Right forelimb (tissue), 1 donor: ENCODE results near the gene CDCA4.
"Not testable (repeated sequence)": the region's sequence is repeated elsewhere in the genome, so short reads cannot be mapped to it uniquely, and the experiment has no call there.

Source experiments
- DNase-seq: peaks from one replicate; pipeline ENCODE4 v3.0.0-alpha.2; 2018

CDCA4 gene

DNA sequence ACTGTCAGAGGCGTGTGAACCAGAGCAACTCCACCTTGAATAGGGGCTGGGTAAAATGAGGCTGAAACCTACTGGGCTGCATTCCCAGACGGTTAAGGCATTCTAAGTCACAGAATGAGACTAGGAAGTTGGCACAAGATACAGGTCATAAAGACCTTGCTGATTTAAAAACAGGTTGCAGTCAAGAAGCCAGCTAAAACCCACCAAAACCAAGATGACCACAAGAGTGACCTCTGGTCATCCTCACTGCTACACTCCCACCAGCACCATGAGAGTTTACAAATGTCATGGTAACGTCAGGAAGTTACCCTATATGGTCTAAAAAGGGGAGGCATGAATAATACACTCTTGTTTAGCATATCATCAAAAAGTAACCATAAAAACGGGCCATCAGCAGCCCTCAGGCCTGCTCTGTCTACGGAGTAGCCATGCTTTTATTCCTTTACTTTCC, 11.6 kb upstream of the CDCA4 start:
- DNase-seq: not testable (repeated sequence)

DNA sequence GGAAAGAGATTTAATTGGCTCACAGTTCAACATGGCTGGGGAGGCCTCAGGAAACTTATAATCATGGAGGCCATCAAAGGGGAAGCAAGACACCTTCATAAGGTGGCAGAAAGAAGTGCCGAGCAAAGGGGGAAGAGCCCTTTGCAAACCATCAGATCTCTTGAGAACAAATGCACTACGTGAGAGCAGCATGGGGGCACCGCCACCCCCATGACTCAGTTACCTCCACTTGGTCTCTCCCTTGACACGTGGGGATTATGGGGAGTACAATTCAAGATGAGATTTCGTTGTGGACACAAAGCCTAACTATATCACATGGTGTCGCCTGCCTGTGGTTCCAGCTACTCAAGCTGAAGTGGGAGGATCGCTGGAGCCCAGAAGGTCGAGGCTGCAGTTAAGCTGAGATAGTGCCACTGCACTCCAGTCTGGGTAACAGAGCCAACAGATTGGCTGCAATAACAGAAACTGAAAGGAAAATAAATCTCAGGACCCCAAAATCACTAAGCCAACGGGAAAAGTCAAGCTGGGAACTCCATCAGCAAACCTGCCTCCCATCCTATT, 10.0 kb upstream of the CDCA4 start:
- DNase-seq: peak; percentile 22

DNA sequence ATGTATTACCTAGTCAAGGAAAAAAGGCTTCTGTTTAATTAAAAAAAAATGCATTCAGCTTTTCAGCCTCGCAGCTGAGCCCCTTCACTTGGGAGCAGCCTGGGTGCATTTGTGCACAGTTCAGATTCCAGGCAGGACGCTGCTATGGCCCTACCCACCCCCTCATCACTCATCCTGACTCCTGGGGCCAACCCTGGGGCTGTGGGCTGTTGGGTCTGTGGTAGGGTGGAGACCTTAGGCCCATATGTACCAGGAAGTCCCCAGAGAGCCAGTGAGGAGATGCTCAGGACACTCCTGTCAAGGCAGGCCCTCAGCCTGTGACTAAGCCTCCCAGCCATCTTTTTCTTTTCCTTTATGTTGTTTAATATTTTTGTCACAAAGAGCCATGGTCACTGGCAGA, 9.3 kb upstream of the CDCA4 start:
- DNase-seq: peak; percentile 12

DNA sequence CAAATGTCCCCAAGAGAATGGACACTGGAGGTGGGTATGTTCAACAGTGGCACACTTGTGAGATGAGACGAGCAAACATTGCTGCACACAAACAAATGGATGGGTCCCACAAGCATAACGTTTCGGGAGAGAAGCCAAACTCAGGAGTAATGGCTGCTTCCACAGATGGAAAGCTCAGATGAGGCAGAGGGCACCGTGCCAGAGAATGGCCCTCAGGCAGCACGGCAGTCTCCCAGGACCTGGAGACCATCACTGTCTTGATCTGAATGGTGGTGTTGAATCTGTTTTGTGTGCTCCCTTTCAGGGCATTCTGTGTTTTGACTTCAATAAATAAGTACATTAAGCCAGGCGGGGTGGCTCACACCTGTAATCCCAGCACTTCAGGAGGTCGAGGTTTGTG, 8.5 kb upstream of the CDCA4 start:
- no peak for DNase-seq

DNA sequence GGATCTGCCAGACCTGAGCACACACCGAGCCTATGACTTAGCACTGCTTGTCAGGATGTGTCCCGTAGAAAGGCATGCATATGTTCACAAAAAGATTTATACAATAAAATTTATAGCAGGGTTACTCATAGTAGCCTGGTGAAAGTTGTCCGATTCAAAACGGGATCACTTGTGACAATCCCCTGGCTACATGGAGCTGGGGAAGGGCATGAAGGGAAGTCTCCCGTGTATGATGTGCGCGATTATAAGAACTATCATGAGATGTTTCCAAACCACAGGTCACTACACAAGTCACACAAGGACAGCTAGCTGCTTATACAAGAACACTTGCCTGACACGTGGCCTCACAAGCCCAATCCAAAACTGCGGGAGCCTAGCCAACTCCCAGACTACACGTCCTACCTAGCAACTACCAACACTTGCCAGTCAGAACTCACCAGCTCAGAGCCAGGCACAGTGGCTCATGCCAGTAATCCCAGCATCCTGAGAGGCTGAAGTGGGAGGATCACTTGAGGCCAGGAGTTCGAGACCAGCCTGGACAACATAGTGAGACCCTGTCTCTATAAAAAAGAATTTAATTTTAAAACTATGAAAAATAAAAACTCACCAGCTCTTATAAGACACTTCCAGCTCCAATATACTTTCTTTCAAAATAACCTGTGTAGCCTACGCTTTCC, 7.5 kb upstream of the CDCA4 start:
- DNase-seq: peak; percentile 29

DNA sequence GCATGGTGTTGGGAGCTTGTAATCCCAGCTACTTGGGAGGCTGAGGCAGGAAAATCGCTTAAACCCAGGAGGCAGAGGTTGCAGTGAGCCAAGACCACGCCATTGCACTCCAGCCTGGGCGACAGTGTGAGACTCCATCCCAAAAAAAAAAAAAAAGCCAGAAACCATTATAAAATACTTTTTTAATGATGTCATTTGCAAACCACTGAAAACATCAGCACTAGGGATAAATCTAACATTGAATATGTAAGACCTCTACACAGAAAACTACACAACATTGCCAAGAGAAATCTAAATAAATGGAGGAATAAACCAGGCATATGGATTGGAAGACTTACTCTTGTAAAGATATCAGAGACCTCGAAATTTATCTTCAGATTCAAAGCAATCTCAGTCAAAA, 6.8 kb upstream of the CDCA4 start:
- DNase-seq: not testable (repeated sequence)

DNA sequence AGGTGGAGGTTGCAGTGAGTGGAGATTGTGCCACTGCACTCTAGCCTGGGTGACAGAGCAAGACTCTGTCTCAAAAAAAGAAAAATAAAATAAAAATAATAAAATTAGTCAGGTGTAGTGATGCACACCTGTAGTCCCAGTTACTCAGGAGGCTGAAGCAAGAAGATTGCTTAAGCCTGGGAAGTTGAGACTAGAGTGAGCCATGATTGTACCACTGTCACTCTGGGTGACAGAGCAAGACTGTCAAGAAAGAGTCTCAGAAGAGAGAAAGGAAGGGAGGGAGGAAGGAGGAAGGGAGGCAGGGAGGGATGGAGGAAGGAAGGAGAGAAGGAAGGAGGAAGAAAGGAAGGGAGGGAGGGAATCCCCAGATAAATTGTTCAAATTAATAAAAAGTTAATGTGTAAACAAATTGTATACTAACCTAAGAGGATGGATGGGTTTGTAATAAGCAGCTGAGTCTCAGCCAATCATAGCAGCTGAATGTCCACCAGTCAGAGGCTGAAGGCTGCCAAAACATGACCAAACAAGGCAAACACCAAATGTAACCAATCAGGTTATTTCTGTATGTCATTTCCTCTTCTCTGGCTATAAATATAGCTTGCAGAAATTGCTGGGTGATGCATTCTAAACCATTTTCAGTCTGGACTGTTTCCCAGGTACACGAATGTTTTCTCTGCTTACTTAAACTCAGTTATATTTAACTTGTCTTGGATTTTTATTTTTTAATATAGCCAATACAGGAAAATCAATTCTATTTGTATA, 6.1 kb upstream of the CDCA4 start:
- DNase-seq: peak; percentile 38

DNA sequence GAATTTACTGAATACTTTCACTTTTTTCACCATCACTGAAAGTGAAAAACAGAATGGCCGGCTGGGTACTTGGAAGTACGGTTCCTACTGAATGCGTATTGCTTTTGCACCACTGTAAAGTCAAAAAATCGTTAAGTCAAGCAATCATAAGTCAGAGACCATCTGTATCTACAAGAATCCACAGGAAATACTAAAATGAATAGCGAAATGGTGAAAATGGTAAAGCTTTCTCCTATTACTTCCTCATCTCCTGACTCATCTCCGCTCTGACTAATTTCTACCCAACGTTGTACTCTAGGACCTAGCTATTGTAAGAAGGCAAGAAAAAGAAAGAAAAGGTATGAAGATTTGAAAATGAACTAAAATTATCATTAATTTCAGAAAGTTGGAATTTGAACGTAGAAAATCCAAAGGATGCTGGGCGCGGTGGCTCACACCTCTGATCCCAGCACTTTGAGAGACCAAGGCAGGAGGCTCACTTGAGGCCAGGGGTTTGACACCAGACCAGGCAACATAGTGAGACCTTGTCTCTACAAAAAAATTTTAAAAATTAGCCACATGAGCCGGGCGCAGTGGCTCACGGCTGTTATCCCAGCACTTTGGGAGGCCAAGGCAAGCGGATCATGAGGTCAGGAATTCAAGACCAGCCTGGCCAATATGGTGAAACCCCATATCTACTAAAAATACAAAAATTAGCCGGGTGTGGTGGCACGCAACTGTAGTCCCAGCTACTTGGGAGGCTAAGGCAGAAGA, 5.3 kb upstream of the CDCA4 start:
- no peak for DNase-seq

DNA sequence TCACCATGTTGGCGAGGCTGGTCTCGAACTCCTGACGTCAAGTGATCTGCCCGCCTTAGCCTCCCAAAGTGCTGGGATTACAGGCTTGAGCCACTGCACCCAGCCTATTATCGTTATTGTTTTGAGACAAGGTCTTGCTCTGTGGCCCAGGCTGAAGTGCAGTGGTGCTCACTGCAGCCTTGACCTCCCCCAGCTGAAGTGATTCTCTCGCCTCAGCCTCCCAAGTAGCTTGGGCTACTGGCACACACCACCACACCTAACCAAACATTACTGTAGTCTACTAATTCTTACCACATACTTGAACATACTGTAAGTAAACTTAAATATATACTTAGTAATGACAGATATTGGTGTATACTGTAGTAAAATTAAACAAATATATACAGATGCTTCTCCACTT, 4.5 kb upstream of the CDCA4 start:
- DNase-seq: no peak

DNA sequence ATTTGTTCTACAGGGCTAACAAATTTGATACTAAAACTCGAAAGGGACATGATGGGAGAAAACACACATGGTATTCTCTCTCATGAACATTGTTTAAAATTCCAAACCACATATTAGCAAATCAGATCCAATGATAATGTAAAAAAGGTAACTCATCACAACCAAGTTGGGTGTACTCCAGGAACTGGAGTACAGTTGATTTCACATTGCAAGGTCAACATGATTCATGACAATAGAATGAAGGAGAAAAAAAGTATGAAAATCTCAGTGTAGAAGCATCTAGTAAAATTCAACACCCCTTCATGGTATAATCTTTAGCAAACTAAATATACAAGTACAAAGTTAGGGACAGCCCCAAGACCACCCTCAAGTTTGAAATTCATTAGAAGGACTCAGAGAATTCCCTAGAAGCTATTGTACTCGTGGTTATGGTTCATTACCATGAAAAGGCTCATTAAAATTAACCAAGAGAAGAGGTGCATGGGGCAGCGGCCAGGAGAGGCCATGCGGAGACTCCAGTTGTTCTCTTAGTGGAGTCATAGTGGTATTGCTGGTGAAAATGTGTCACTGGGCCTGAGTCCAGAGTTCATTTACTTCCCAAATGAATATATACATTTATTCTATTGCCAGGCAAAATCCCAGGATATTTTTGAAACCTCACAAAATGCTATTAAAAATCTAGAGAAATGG, 3.1 kb upstream of the CDCA4 start:
- DNase-seq: peak; percentile 15

DNA sequence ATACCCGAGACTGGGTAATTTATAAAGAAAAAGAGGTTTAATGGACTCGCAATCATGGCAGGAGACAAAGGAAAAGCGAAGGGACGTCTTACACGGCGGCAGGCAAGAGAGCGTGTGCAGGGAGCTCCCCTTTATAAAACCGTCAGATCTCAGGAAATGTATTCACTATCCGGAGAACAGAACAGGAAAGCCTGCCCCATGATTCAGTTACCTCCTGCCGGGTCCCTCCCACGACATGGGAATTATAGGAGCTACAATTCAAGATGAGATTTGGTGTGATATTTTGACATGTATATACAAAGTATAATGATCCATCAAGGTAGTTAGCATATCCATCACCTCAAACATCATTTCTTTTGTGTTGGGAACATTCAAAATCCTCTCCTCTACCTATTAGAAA, 2.3 kb upstream of the CDCA4 start:
- DNase-seq: no peak

DNA sequence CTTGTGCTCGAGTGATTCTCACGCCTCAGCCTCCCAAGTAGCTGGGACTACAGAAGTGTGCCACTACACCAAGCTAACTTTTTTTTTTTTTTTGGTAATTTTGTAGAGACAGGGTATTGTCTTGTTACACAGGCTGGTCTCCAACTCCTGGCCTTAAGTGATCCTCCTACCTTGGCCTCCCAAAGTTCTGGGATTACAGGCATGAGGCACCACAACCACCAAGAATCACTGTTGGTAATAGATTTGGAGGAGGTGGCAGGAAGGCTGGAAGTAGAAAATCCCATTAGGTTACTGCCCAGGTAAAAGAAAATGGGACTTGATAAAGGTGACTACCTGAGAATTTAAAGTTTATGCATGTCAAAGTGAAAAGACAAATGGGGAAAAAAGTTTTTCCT, 1.4 kb upstream of the CDCA4 start:
- no peak for DNase-seq

DNA sequence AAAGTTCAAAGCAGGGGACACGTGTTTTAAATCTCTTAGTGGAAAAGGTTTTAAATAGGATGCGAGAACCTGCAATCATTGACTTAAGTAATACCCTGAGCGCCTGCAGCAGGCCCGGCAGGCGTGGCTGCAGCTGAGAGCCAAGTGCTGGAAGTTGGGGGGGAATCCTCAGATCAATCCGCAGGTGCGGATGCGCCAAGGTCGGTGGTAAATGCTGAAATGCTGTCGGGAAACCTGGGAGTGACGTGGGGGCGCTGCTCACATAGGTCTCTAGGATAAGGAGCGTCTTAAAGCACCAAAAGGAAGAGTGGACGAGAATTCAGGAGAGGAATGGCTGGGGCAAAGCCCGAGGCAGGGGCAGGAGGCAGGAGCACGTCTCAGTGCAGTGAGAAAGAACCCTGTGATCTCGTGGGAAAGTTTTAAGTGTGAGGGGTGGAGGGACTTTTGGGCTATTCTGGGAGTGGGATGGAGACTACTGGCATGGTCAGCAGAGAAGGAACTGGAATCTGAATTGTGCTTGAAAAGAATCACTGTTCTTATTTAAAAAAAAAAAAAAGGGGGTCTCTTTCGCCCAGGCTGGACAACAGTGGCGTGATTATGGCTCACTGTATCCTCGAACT, 883 bp upstream of the CDCA4 start:
- no peak for DNase-seq

DNA sequence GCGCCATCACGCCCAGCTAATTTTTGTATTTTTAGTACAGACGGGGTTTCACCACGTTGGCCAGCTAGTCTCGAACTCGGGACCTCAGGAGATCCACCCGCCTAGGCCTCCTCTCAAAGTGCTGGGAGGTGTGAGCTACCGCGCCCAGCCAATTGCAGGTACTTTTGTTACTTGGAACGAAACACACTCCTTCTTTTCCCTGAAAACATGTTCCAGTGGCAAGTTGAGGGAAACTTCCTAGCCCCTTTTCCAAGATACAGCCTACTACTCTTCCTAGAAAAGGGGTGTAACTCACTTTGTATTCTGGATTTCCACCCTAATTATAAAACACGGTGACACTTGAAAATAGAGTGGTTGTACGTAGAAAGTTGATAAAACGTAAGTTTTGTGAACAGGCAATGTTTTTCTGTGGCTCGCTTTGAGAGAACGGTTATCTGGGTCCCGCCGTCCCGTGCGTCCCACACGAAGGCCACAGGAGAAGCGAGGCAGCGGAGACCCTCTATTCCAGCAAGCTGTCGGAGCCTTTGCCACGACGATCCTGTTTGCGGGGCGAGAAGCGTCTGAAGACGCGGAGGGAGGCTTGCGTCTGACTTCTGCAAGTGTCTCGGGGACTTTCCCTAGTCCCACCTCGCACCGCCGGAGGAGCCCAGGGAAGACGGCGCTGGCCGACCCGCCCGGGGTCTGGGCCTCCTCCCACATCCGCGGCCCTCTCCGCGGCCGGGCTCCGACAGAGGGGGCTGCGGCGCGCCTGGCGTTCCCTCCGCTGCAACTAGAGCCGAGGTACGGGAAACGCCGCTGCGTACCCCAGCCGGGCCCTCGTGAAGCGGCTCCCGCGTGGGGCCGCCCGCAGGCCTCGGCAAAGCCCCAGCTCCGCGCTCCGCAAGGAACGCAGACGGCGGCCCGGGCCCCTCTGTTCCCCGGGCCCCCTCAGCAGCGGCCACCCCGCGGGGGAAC, 745 bp downstream of the CDCA4 start:
- peak; percentile 70 for DNase-seq

DNA sequence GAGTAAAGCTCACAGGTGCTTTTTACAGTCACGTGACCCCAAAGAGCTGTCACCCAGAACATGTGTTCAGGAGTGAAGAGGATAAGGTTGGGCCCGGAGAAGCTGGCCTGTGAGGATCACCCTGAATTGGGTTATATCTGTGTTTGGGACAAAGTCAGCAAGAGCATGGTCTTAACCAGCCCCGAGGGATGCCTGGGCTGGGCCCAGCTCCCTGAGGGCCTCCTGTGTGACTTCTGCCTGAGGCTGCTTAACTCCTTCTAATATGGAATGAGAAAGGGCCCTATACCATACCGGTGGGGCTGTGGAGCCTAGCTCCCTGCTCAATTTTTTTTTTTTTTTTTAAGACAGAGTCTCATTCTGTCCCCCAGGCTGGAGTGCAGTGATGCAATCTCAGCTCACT, 2.5 kb downstream of the CDCA4 start:
- peak; percentile 13 for DNase-seq

DNA sequence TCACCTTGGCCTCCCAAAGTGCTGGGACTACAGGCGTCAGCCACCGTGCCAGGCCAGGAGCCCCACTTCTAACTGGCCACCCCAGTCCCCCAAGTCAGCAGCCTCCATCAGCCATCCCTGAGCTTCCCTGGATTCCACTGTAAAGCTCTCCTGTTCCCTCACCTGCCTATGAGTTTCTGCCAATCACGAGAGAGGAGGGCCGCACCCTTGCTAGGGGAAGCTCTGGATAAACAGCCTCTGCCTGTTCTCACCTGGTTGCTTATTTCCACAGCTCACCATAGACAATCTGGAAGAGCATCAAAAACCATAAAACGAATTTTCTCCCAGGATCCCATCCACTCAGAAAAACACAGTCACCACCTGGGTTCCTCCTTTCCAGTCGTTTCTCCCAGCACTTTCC, 5.0 kb downstream of the CDCA4 start:
- peak; percentile 11 for DNase-seq

DNA sequence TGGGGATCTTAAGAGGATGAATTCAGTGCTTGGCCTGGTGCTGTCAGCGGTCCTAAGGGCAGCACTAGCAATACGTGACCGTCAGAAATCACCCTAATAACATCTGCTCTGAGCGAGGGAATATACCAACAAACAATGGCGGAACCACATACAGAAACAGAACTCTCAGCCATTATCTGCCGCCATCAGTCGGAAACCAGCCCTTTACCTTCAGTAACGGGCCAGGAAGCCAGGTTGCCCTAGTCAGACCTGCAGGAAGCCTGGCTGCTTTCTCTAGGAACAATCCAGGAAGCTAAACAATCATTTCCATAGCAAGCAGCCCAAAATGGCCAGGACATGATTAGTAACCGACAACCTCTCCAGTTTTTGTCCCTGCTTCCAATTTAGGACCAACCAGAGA, 5.6 kb downstream of the CDCA4 start:
- DNase-seq: peak; percentile 7

DNA sequence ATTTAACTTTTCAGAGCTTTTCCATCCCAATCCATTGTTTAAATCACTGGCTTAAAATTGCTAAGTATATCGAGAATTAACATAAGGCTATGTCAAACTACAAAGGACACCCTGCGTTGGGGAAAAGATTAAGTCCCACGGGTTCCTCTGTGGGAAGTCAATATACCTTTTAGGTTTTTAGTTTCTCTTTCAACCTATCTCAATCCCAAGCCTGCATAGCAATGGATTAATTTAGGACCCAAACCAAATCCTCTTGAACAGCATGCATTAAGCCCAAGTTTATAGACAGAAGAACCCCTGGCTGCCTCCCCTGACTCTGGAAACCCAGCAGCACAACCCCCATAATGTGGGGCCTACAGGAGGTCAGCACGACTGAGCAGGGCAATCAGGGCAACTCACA, 6.3 kb downstream of the CDCA4 start:
- peak; percentile 18 for DNase-seq

DNA sequence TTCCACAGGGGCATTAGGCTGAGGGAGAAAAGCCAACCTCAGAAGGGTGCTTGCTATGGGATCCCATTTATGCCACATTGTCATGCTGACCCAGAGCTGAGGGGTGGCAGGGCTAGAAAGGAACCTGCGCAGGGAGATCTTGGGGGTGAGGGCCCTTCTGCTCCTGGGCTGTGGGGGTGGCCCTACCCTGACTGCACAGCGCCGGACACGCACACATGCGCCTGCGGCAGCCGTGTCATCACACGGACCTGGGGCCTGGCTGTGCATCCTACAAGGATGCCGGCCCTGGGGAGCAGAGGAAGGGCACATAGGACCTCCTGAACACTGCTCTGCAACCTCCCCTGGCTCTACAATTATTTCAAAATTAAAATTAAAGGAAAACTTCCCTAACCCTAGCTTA, 6.9 kb downstream of the CDCA4 start:
- DNase-seq: peak; percentile 25

DNA sequence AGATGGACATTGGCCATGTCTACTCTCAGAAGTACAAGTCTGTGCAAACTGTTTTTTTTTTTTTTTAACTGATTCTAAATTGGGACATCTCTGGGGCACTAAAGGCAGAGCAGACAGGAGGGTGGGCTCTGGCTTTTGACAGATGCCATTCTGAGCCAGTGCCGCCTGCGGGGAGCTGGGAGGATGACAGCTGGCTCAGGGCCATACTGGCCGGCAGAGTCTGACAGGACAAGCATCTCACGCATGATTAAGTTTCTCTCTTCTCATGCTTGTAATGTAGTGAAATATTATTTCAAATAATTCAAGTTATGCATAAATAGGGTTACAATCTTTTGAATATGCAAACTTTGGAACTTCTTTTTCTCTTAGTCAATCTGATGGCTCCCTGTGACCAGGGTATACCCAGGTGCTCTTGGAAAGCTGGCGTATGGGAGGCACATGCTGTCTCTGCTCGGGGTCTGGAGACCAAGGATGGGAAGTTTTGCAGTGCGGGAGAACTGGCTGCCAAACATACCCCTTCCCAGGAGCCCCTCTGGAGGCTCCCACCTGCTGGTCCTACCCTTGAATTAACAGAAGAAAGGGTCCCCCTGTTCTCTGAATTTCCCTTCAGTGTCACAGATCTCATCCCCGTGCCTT, 7.6 kb downstream of the CDCA4 start:
- DNase-seq: peak; percentile 50
